HT1080 (cell line): ENCODE measurements around the gene SH3GL3. TPM values are rescaled to one million over a fixed set of nuclear protein-coding genes. Genes with fewer than 3 reads are reported as not detected.

Source experiments
- DNase-seq: peaks from one replicate; pipeline ENCODE4 v3.0.0-alpha.2; 2015; ENCODE audit warnings: low read depth
- total RNA-seq: library from RNA; depleted of rRNA; stranded (reverse); fragments of >200 nt; shearing (Covaris generic); gene quantifications from 2 replicates; pipeline ENCODE4 v1.2.3, GENCODE V29; 2014

SH3GL3 gene
- total RNA-seq, 1 experiment from 2014 or later: 2.1 TPM

GRCh38 chr15:83503595-83504364 lies 56.6 kb downstream of the SH3GL3 start:
- no peak for DNase-seq

GRCh38 chr15:83504365-83504764 lies 57.2 kb downstream of the SH3GL3 start:
- peak; percentile 36 for DNase-seq

- DNase-seq: no peak
Measured at GRCh38 chr15:83510001-83510400, 62.9 kb downstream of the SH3GL3 start.

- no peak for DNase-seq
Measured at GRCh38 chr15:83512459-83512858, 65.3 kb downstream of the SH3GL3 start.

GRCh38 chr15:83514584-83514983 lies 67.4 kb downstream of the SH3GL3 start:
- DNase-seq: no peak

GRCh38 chr15:83515164-83515563 lies 68.0 kb downstream of the SH3GL3 start:
- no peak for DNase-seq

- DNase-seq: peak; percentile 62
Measured at GRCh38 chr15:83516935-83517334, 69.8 kb downstream of the SH3GL3 start.

GRCh38 chr15:83526319-83526718 lies 79.2 kb downstream of the SH3GL3 start:
- DNase-seq: no peak

- DNase-seq: no peak
Measured at GRCh38 chr15:83533410-83533962, 86.3 kb downstream of the SH3GL3 start.

GRCh38 chr15:83537606-83538005 lies 90.5 kb downstream of the SH3GL3 start:
- no peak for DNase-seq

GRCh38 chr15:83538682-83539081 lies 91.5 kb downstream of the SH3GL3 start:
- no peak for DNase-seq

GRCh38 chr15:83545804-83546511 lies 98.8 kb downstream of the SH3GL3 start:
- peak; percentile 7 for DNase-seq

- peak; percentile 24 for DNase-seq
Measured at GRCh38 chr15:83546512-83546888, 99.4 kb downstream of the SH3GL3 start.

- DNase-seq: no peak
Measured at GRCh38 chr15:83547168-83547567, 100.0 kb downstream of the SH3GL3 start.

GRCh38 chr15:83549623-83550022 lies 102.5 kb downstream of the SH3GL3 start:
- DNase-seq: no peak

GRCh38 chr15:83554558-83554957 lies 107.4 kb downstream of the SH3GL3 start:
- DNase-seq: no peak

- no peak for DNase-seq
Measured at GRCh38 chr15:83555383-83555782, 108.2 kb downstream of the SH3GL3 start.

GRCh38 chr15:83556068-83556467 lies 108.9 kb downstream of the SH3GL3 start:
- no peak for DNase-seq

GRCh38 chr15:83556754-83557153 lies 109.6 kb downstream of the SH3GL3 start:
- DNase-seq: no peak

GRCh38 chr15:83558146-83558545 lies 111.0 kb downstream of the SH3GL3 start:
- DNase-seq: no peak

- DNase-seq: peak; percentile 57
Measured at GRCh38 chr15:83559310-83559966, 112.3 kb downstream of the SH3GL3 start.

GRCh38 chr15:83561661-83562060 lies 114.5 kb downstream of the SH3GL3 start:
- no peak for DNase-seq
